Measurements from ENCODE around the gene REV1.
"Not testable (repeated sequence)": the region's sequence is repeated elsewhere in the genome, so short reads cannot be mapped to it uniquely, and the experiment has no call there.

REV1 gene

GRCh38 chr2:99476629-99477028 lies 13.2 kb downstream of the REV1 start:
- TF ChIP-seq GATA1 (IDR thresholded peaks at IDR 0.05; ENCODE audit: low read depth, low read length) (no peak), POLR2A (IDR thresholded peaks at IDR 0.05; ENCODE audit: low read length) (no peak)
- no peak for DNase-seq

- not testable (repeated sequence) for DNase-seq
These were observed 14.7 kb downstream of the REV1 start for GRCh38 chr2:99475095-99475494.

GRCh38 chr2:99473518-99474083 lies 16.2 kb downstream of the REV1 start:
- DNase-seq: peak; percentile 40 to 47
- no peak for TF ChIP-seq GATA1 (IDR thresholded peaks at IDR 0.05; ENCODE audit: low read depth, low read length)
- TF ChIP-seq POLR2A (IDR thresholded peaks at IDR 0.05; ENCODE audit: low read length): no peak

GRCh38 chr2:99472600-99472960 lies 17.2 kb downstream of the REV1 start:
- TF ChIP-seq GATA1 (IDR thresholded peaks at IDR 0.05; ENCODE audit: low read depth, low read length): no peak
- TF ChIP-seq POLR2A (IDR thresholded peaks at IDR 0.05; ENCODE audit: low read length): no peak
- peak in 1 of 2 experiments; percentile 22 for DNase-seq

GRCh38 chr2:99471654-99472599 lies 17.9 kb downstream of the REV1 start:
- DNase-seq: peak; percentile 63 to 88
- TF ChIP-seq GATA1 (IDR thresholded peaks at IDR 0.05; ENCODE audit: low read depth, low read length): no peak
- TF ChIP-seq POLR2A (IDR thresholded peaks at IDR 0.05; ENCODE audit: low read length): no peak

GRCh38 chr2:99470957-99471356 lies 18.9 kb downstream of the REV1 start:
- peak; percentile 62 to 89 for DNase-seq
- TF ChIP-seq GATA1 (IDR thresholded peaks at IDR 0.05; ENCODE audit: low read depth, low read length) (no peak), POLR2A (IDR thresholded peaks at IDR 0.05; ENCODE audit: low read length) (no peak)

- not testable (repeated sequence) for DNase-seq
These were observed 19.4 kb downstream of the REV1 start for GRCh38 chr2:99470459-99470858.

- TF ChIP-seq GATA1 (IDR thresholded peaks at IDR 0.05; ENCODE audit: low read depth, low read length): no peak
- no peak for TF ChIP-seq POLR2A (IDR thresholded peaks at IDR 0.05; ENCODE audit: low read length)
- DNase-seq: no peak
These were observed 20.4 kb downstream of the REV1 start for GRCh38 chr2:99469394-99469793.

- TF ChIP-seq POLR2A (IDR thresholded peaks at IDR 0.05; ENCODE audit: low read length): no peak
- TF ChIP-seq GATA1 (IDR thresholded peaks at IDR 0.05; ENCODE audit: low read depth, low read length): no peak
- no peak for DNase-seq
These were observed 21.7 kb downstream of the REV1 start for GRCh38 chr2:99468155-99468554.

- no peak for DNase-seq
- TF ChIP-seq GATA1 (IDR thresholded peaks at IDR 0.05; ENCODE audit: low read depth, low read length) (no peak), POLR2A (IDR thresholded peaks at IDR 0.05; ENCODE audit: low read length) (no peak)
These were observed 22.4 kb downstream of the REV1 start for GRCh38 chr2:99467390-99467789.

GRCh38 chr2:99461828-99462483 lies 27.9 kb downstream of the REV1 start:
- no peak for TF ChIP-seq POLR2A (IDR thresholded peaks at IDR 0.05; ENCODE audit: low read length)
- no peak for TF ChIP-seq GATA1 (IDR thresholded peaks at IDR 0.05; ENCODE audit: low read depth, low read length)

GRCh38 chr2:99458529-99458928 lies 31.3 kb downstream of the REV1 start:
- TF ChIP-seq GATA1 (IDR thresholded peaks at IDR 0.05; ENCODE audit: low read depth, low read length) (no peak), POLR2A (IDR thresholded peaks at IDR 0.05; ENCODE audit: low read length) (no peak)
- no peak for DNase-seq

More at GRCh38 chr2:99461828-99462483, 27.9 kb downstream of the REV1 start:
- DNase-seq: no peak

- DNase-seq: no peak
- no peak for TF ChIP-seq POLR2A (IDR thresholded peaks at IDR 0.05; ENCODE audit: low read length)
- TF ChIP-seq GATA1 (IDR thresholded peaks at IDR 0.05; ENCODE audit: low read depth, low read length): no peak
These were observed 38.1 kb downstream of the REV1 start for GRCh38 chr2:99451686-99452085.

GRCh38 chr2:99451280-99451679 lies 38.5 kb downstream of the REV1 start:
- DNase-seq: no peak
- no peak for TF ChIP-seq POLR2A (IDR thresholded peaks at IDR 0.05; ENCODE audit: low read length)
- no peak for TF ChIP-seq GATA1 (IDR thresholded peaks at IDR 0.05; ENCODE audit: low read depth, low read length)
